SKM-1 treated with dmso at 0.1 percent for 144 hours (cell line): ENCODE data around the gene CCL13.

Source experiments
- DNase-seq: peaks from one replicate; lab custom pipeline; 2025; ENCODE audit not compliant: unreplicated experiment; lab: John Stamatoyannopoulos, UW

The CCL13 gene

DNA sequence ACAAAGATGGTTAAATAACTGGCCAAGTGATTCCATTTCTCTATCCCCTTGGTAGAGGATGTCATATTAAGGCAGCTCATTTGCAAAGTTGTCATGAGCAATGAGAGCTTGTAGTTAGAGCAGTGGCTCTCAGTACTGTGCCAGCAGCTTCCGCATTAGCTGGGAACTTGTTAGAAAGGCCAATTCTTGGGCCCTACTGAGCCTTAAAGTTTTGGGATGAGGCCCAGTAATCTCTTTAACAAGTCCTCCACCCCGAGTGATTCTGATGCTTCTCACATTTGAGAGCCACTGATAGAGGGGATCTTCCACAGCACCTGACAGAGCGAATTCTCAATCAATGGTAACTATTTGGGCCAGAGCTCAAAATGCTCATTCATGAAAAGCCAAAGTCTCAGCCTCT is 26.9 kb downstream of the CCL13 start:
- no peak for DNase-seq

DNA sequence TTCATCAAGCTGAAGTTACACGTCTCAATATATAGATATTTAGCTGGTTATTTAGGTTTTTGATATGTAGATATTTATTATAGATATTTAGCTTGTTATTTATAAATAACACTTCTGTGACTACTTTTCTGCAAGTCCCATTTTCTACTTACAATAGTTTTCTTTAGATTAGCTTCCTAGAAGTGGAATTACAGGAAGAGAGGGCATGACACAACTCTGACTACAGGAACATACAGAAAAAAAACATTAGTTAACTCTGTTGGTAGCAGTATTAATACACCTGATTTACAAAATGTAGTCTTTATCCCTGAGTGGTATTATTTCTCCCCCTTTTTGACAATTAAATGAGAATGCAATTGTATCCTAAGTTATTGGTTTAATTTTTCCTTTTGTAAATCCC is 28.0 kb downstream of the CCL13 start:
- no peak for DNase-seq

DNA sequence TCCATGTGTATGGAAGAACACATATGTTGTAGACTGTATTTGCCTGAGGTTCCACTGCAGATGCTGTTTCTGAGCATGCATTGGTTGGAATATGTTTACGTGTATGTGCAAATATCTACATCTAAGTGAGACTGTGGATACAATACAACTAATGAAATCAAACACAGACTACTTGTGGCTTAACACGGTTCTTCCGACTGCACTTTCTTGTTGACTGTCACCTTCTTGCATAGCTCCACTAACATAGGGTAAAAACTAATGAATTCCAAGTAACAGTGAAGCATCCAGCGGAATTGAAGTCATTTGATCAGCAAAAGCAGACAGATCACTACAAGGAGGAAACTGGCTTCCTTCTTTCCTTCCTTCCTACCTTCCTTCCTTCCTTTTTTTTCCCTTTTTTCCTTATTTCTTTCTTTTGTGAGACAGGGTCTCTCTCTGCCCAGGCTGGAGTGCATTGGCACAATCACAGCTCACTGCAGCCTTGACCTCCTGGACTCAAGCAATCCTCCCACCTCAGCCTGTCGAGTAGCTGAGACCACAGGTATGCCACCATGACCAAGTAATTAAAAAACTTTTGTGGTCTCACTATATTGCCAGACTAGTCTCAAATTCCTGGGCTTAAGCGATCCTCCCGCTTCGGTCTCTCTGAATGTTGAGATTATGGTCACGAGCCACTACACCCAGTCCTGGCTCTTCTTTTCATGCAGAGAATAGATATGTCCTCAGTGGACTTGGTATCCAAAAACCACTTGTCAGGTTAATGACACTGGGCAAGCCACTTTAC is 28.7 kb downstream of the CCL13 start:
- DNase-seq, result no peak

DNA sequence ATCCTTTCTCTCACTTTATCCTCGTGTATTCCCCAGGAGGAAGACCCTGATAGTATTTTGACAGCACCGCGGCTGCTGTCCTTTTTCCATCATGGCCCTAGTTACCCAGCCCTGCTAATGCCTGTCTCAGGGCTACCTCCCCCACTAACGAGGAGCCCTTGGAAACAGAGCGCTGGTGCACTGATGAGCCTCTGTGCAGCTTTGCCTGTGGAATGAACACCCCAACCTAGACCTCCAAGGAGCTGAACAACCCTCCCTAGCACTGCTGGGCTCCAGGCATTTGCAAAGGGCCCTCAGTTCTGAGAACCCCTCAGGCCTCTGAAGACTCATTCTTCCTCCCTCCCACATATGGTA is 30.0 kb downstream of the CCL13 start:
- no peak for DNase-seq

DNA sequence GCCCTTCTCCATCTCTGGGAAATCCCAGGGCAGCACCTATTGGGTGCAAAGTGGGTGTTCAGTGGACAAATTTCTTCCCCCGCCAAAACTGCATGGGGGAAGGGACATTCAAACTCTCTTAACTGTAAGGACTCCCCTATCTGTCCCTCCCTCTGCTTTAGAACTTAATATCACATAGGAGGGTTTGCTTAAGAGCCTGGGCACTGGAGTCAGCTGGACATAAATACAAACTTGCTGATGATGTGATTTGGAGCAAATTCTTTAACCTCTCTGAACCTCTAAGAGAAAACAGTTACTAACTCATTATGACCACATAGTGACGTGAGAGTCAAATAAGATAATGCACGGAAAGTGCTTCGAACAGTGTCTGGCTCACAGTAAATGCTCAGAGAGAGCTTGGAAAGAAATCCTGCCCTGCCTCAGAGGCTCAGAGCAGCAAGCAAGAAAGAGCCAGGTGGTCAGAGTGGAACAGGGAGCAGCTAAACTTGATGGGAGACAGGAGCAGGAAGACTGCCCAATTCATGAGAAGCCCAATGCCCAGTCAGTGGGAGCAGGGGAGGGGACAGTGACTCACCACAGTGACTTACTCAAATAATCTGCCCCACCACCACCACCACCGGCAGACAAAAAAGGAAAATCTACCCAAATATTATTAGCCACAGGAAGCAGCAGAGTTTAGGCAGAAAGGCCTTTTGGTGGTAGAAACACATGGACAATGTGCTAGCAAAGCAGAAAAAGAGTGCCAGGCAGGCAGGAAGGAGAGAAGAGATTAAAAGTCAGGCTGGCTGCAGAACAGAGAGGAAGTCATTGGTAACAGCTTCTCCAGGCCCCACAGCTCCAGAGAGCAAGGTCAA is 30.6 kb downstream of the CCL13 start:
- no peak for DNase-seq

DNA sequence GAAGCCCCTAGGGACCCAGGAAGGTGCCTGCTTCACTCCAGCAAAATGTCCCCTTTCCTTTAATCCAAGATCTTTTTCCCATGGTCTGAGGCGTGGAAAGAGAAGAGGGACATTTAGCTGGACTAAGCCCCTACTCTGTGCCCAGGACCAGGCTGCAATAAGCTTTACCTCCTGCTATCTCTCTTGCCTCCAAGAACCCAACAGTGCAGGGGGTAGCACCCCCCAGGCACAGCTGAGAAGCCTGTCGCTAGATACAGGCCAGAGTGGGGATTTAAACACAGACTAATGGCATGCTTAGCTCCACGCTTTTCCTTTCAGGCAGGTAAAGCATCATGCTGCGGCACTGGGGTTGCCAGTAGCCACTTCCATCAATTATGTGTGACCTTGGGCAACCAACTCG is 31.3 kb downstream of the CCL13 start:
- DNase-seq, result no peak

DNA sequence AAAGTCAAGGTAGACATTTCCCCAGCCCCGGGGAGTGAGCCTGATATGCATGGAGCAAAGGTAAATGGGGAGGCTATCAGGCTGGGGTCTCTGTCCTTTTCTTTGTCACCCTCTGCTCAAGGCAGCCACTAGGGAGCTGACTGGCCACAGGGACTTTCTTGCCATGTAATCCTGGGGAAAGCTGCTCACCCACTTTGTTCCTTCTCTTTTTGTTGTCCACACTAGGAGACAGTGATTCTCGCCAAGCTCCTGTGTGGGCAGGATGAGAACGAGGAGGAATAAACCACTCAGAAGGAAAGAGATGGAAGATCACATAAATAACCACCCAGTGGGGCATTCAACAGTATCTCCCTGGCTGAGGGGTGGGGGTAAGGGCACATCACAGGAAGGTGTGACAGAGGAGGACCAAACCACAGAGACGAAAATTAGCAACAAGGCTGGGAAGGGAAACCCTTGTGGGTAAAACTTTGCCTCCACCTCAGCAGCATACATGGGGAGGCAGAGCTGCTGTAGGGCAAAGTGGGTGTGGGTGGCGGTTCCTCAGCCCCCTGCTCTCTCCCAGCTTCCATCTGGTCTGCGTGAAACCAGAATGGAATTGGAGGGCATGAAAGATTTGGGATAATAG is 33.0 kb downstream of the CCL13 start:
- no peak for DNase-seq

DNA sequence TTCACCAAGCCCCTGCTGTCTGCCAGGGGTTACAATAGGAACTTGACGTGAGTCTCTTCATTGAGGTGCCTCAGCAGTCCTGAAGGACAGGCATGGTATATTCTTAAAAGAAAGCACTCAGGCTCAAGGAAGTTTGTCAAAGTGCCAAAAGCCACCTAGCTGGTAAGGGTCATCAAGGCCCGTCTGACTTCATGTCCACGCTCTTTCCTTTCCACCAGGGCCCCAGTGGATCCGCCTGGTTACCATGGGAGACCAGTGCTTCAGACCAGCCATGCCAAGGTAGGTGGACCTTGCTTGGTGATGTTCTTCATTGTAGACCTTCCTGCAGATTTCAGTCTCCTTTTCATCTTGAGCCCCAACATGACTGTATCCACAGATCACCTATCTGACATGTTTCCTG is 34.4 kb downstream of the CCL13 start:
- DNase-seq, result no peak

DNA sequence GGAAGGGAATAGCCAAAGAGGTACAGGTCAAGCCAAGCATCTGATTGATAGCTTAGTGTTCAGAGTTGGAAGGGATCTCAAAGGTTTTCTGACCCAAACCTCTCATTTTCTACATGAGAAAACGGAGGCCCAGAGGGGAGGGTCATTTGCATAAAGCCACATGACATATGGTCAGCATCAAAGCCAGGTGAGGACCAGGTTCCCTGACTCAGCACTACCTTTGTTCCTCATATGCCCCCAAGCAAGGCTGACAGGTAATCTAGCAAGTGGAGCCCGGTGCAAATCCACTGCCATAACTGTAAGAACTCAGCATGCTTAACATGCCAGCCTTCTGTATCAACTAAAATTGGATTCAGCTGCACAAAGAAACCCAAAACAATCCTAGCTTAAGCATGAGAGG is 35.0 kb downstream of the CCL13 start:
- no peak for DNase-seq

DNA sequence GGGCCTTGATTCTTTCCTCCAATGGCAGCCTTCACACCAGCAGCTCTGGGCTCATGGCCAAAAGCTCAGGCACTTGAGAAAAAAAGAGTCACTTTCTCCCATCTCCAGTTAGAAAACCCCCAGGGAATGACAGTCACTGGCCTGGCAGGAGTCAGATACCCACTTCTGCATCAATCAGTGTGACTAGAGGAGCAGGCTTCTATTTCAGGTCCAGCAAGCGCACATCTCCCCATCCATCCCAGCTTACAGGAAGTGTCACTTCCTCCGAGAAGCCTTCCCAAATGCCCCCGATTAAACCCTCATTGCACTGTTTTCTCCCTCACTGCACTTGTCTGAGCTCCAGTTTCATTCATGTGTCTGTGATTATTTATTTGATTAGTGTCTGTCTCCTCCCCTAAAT is 37.1 kb downstream of the CCL13 start:
- DNase-seq, result no peak

DNA sequence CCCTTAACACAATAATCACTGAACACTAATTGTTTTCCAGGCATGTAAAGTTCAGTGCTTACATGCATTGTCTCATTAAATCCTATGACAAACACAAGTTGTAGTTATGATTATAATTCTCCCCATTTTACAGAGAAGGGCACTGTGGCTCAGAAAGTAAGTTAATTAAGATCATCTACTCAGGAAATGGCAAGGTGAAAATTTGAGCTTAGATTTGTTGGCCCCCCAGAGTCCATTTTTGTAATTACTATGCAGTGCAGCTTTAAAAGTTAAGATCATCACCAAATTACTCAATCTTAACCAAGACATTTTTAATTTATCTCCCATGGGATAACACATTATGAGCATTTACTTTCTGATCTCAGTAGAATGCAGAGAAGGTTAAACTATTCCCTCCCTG is 41.0 kb downstream of the CCL13 start:
- DNase-seq, result no peak

DNA sequence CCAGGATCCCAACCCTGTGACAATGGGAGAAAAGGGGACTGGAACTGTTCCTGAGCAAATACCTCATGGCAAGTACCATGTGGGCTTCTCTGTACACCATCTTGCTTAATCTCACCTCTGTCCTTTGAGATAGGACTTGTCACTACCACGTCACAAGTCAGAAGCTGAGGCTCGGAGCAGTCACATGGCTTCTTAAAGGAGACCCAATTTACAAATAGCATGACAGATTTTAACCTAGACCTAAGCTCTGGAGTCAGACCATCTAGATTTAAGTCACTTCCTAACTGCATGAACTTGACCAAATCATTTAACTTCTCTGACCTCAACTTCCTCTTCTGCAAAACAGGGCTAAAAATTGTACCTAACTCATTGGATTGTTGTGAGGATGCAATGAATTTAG is 42.7 kb downstream of the CCL13 start:
- peak; percentile 48 for DNase-seq

DNA sequence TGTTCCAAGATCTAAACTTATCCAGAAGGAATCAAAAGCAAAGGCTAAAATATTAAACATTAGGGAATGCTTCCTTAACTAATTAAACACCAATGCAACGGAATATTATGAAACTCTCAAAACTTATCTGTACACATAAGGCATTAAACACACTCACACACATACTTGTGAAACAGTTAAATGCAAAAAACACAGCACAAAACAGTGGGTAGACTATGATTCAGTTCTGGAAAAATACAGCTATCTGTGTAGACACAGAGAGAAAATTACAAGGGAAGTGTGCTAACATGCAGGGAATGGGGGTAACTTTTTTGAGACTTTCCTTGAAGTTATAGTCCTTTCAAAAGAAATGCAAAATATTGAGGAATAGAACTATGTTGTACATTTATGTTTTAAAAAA is 43.4 kb downstream of the CCL13 start:
- DNase-seq, result no peak

DNA sequence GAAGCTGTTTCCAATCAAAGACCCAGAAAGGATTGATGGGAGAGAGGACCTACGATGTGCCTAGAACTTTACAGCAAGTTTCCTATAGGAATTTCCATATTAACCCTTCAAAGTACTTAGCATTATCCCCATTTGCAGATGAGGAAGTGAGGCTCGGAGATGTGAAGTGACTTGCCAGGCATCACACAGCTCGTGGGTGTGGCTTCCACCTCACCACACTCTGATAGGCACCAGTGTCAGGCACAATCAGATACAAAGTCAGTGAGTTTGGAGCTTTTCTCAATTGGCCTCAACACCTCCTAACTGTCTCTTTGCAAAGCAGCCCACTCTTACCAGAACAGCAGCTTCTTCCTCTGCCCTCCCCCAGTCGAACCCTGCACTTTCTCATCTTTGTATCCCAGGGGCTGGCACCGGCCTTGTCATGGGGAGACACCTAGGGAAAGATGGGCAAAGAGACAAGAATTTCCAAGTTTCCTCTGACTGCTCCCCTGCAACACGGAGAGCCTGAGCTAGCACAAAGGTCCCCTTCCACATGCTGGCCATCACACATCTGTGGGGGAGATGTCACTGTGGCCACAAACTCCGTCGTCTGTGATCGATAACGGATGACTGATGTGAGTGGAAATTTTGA is 44.1 kb downstream of the CCL13 start:
- DNase-seq, result no peak

DNA sequence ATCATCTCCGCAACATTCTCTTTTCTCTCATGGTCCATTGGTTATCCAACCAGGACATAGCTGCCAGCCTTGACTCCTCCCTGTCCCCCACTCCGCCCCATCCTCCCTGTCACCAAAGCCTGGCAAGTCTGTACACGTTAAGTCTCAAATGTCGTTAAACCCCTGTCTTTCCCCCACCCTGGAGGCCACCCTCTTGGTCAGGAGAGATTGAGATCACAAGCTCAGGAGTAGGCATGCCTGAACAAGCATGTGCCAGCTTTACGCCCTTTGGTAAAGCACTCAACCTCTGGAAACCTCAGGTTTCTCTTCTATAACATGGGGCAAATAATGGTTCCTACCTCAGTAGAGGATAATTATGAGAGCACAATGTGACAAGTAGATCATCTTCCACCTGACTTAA is 44.9 kb downstream of the CCL13 start:
- DNase-seq, result no peak

DNA sequence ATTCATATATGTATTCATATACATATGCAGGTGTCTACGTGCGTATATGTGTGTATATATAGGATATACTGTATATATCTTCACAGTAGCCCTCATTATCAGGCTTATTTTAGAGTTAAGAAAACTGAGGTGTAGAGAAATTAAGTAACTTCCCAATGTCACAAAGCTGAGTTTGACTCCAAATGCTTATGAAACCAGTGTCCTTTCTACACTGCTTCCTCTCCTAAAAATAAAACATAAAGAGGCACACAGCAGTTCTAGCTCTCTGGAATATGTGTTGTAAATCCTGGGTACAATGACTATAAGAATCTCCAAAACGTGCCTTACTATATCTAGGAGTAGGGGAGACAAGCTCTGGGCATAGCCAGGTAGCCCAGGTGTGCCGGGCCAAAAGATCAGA is 46.7 kb downstream of the CCL13 start:
- DNase-seq, result no peak

DNA sequence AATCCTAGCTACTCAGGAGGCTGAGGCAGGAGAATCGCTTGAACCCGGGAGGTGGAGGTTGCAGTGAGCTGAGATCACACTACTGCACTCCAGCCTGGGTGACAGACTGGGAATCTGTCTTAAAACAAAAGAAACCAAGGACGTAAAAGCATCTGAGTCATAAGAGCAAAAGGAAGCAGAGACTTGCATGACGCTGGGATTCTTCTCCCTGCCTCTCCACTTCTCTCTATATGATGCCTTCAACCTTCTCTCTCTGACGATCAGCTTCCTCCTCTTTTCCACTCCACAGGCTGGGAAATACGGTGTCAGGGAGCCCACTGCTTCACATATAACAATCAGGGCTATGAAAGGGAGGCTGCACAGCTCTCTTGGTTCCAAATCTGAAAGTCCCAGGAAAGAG is 49.9 kb downstream of the CCL13 start:
- DNase-seq, result no peak
